Left renal pelvis (tissue), 4 donors: ENCODE measurements around the gene AKIP1. TPM values are rescaled to one million over a fixed set of nuclear protein-coding genes. Genes with fewer than 3 reads are reported as not detected.
"Not testable (repeated sequence)": the region's sequence is repeated elsewhere in the genome, so short reads cannot be mapped to it uniquely, and the experiment has no call there.

Experiments used
- DNase-seq, 4 donors: peaks; one replicate each; pipeline ENCODE4 v3.0.0-alpha.2; 2013; ENCODE audit warnings: low read depth in 4 of 4, low spot score in 3 of 4
- polyA plus RNA-seq, 4 donors: library from polyadenylated mRNA; unstranded; fragments of 120-200 nt; gene quantifications; one replicate each; pipeline ENCODE4 v1.2.1, GENCODE V29; 2013; ENCODE audit not compliant: insufficient read length in 4 of 4

AKIP1 gene
- polyA plus RNA-seq, 4 donors, result 18.0 to 22.0 (median 18.3) TPM

- no peak for DNase-seq
Observed at GRCh38 chr11:8913961-8914660, 3.1 kb downstream of the AKIP1 start.

DNA sequence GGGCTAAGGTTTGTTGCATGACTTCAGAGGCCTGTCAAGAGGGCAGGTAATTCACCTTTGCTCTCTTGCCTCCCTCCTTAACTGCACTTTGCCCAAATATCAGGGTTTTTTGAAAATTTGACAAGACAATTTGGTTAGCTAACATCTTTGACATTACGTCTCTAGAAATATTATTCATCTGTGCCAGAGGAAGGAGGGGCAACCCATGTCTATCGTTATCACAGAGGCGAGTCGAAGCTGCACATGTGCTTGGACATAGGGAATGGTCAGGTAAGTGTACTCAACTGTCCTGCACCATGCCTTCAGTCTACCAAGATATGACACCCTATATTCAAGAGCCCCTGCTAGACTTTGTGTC, 3.7 kb downstream of the AKIP1 start:
- no peak for DNase-seq

- DNase-seq, result no peak
Observed at GRCh38 chr11:8917157-8917825, 6.3 kb downstream of the AKIP1 start.

DNA sequence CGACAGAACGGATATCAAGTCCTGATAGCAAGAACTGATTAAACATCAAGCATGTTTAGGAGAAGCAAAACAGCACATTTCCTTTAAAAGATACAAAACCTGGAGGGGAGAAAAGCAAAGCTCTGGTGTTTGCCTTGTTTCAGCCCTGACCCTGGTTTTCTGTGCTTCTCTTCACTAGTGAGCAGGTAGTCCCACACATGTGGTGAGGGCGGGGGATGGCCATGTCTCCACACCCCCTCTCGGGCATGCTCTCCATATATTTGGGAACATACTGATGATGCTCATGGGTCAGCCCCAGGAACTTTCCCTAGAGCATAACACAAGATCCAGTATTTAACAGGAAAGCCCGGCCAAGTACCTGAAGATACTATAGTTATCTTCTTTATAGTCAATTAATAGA, 11.7 kb downstream of the AKIP1 start:
- DNase-seq, result no peak

DNA sequence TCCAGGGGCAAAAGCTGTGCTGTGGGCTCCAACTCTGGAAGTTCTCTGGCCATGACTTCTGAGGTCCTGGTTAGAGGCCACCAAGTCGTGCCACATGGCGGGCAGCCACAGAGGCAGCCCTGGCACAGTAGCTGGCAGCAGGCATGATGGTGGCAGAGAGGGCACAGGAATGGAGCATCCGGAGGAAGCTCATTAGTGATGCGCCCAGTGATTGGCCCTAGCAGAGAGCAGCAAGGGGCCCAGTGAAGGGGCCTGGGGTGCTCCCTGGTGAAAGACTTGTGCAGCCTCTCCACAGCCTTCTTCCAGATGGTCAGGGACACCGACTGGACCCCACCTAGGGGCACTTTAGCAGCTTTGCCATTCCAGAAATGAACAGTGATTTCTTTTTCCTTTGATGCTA, 14.7 kb downstream of the AKIP1 start:
- DNase-seq, result no peak

- no peak for DNase-seq
Observed at GRCh38 chr11:8926236-8926635, 15.2 kb downstream of the AKIP1 start.

DNA sequence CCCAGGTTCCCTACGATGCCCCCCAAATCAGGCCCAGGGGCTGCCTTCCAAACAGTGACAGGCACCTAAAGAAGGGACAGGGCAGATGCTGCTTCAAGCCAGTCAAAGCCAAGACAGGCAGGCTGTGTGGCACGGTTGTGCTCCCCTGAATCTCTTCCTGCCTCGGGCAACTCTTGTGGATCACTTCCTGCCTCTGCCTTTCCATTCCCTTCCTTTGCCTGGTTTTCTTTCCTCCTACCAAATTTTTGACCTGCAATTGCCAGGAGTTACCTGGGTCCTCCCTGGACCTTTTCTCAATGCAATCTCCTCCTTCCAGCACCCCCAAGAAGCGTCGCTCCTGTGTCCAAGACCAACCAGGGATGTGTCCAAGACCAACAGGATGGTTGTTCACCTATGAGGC, 16.2 kb downstream of the AKIP1 start:
- no peak for DNase-seq

GRCh38 chr11:8928205-8928604, 17.2 kb downstream of the AKIP1 start:
- DNase-seq, result no peak

GRCh38 chr11:8928981-8929615, 18.1 kb downstream of the AKIP1 start:
- DNase-seq, result no peak

- DNase-seq, result no peak
Observed at GRCh38 chr11:8930456-8931175, 19.6 kb downstream of the AKIP1 start.

DNA sequence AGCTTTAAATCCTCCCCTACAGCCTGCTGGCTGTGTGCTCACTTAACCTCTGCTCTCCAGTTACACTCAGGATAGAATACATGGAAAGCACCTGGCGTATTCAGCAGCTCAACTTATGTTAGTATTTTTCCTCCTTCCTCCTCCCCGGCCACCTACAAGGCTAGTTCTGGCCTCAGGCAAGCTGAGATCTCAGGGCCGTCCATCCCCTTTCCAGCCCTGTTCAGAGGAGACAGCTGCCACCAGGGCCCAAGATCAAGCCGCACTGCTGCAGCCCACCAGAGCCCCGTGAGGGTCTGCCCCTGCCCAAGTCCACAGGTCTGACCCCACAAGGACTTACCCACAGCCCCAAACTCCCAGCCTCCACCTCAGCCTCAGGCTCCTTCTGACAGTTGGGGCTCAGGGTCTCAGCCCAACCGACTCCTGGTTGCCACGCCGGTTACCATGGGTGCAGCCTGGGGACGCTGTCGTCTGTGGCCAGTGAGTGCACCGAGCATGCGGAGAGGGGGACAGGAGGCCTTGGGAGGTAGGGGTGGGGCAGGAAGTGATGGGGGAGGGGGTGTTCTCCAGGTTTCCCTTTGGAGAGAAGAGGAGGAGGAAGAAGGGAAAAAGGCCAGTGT, 21.7 kb downstream of the AKIP1 start, which contains the start of gene C11orf16:
Gene C11orf16 (minus strand): TSS at position 384 of the 617 bp plus-strand sequence. CDS start 639 bp downstream, outside the sequence.
- no peak for DNase-seq

GRCh38 chr11:8933931-8934330, 22.9 kb downstream of the AKIP1 start:
- DNase-seq, result no peak

DNA sequence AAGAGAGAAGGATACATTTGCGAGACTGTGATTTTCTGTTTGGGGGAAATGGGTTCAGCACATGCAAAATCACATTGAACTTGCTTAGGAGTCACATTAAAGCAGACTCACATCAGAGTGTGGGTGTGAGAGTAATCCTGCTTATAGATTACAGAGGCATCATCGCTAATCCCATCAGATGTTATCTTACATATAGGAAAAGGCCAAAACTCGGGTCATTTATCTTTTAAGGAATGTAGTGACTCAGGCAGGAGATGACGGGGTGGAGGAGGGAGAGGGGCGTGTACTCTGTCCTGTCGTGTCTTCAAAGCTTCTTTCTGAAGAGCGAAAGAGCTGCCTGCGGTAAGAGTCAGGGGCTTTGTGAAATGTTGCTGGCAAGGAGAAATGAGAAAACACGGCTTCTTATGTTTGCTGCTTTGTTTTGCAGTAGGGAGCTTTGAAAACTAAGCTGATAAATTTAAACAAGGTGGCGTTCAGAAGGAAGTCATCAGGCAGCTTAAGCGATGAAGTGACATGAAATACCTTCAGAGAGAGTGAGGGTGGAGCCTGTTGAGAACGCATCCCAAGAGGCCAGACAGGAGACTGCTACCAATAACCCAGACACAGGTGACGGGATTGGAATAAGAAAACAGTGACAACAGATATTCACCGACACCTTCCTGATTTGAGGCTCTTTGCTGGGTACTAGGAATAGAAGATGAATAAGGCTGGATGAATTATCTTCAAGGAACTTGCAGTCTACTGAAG, 23.9 kb downstream of the AKIP1 start:
- DNase-seq, result no peak

- not testable (repeated sequence) for DNase-seq
Observed at GRCh38 chr11:8935789-8936188, 24.8 kb downstream of the AKIP1 start.

GRCh38 chr11:8937159-8937558, 26.2 kb downstream of the AKIP1 start:
- no peak for DNase-seq

DNA sequence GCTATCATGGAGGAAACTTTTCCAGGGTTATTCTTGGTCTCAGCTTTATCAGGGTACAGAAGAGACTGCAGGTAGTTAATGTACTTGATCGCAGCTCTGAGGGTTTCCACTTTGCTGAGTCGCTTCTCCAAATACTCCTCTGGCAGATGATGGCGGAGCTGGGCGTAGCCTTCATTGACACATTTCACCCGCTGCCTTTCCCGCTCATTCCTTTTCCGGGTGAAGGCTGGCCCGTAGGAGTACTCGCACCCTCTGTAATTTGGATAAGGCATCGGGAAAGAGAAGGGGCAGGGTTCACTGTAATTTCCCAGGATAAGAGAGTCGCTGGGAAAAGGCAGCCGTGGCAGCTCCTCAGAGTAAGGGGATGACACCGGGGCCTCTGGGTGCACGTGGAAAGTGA, 26.7 kb downstream of the AKIP1 start:
- no peak for DNase-seq

DNA sequence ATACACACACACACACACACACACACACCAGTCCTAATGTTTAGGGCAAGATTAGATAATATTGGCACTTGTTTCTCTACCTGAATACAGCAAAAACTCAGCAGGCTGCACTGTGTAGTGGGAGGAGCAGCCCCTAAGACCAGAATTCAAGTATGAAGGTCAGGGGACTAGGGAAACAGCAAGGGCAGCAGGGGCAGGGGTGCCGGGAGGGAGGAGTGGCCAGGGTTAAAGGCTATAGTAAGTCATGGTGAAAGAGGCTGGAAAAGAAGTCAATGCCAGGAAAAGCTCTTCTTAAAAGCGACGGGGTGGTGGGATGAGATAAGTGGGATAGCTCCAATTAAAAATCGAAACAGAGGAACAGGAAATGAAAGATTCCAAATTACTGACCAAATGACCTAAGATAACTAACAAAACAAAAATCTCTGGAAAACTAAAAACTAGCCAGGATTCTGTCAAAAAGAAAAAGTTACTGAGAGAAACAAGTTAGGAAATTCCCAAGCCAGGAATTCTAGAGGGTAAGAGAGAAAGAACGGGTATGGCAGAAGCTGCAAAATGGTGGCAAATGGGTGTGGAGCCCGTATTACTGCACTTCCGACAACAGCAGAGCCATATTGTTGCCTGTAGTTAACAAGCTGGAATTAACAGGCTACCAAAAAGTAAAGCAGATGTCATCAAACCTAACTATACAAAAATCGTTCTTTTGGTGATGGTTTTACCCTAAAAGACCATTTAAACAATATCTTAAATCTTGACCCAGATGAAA, 30.5 kb downstream of the AKIP1 start:
- no peak for DNase-seq

DNA sequence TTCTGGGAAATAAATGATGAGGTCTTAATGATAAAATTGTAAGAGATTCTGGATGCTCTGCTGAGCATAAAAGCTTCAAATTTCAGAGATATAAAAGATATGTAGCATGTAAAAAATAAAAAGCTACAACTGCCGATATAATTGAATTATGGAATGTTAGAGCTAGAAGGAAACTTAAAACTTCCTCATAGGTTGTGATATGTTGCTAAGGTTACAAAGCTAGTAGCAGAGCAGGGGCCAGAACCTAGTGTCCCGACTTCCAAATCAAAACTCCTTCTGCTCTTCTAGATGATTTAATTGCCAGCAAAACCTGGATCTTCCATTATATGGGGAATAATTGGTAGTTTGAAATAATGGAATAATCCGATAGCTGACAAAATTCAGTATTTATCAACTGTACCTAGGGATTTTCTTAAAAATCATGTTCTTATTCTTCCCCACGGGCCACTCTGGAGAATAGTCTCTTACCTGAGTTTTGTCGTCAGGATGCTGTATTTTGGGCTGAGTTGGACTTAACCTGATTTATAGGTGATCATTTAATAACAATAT, 31.6 kb downstream of the AKIP1 start, which contains the start of gene ASCL3:
Gene ASCL3 (minus strand): TSS at position 499 of the 549 bp plus-strand sequence. CDS start 4,855 bp downstream, outside the sequence.
- DNase-seq, result no peak
